HepG2 (cell line): ENCODE data around the gene ITGB6. TPM values are rescaled to one million over a fixed set of nuclear protein-coding genes. Genes with fewer than 3 reads are reported as not detected.
"Not testable (repeated sequence)": the region's sequence is repeated elsewhere in the genome, so short reads cannot be mapped to it uniquely, and the experiment has no call there.

Source experiments
- ATAC-seq: fragments of 200-7000 bp; cut with Tn5 transposase; 3 replicates; pipeline ENCODE4 v1.9.1; 2020; ENCODE audit warnings: mild to moderate bottlenecking, moderate library complexity
- BruUV-seq: library from RNA; stranded (reverse); fragments of 400-500 nt; replicated peaks from 2 replicates; lab custom pipeline; 2021; lab: Mats Ljungman, UMichigan
- CTCF ChIA-PET: fragments of 300-600 bp; formaldehyde crosslinking; extraction: SDS; loops from one replicate; lab custom pipeline; 2021; ENCODE audit warnings: low total read pairs, inconsistent platforms, low intra/inter-chr PET ratio; lab: Yijun Ruan, JAX
- POLR2A ChIA-PET: fragments of 350-600 bp; sonication (Branson Sonifier 250); formaldehyde crosslinking; loops from one replicate; lab custom pipeline; 2020; ENCODE audit warnings: antibody characterized with exemption, inconsistent platforms; lab: Yijun Ruan, JAX
- DNase-seq: peaks from one replicate; pipeline ENCODE4 v3.0.0-alpha.2; 2015; ENCODE audit warnings: low spot score
- FAIRE-seq: peaks from 3 replicates; lab custom pipeline; 2011; peaks lifted over from hg19 to GRCh38; lab: Jason Lieb, UNC
- H2AFZ ChIP-seq: one replicate; pipeline ENCODE4 v1.6.1; 2011; ENCODE audit warnings: low read length, inconsistent platforms
- H3K27ac ChIP-seq: fragments of 300-600 bp; 3 replicates; pipeline ENCODE4 v1.8.0; 2011; ENCODE audit warnings: mixed run types, mild to moderate bottlenecking, mixed read lengths, low read length, inconsistent platforms; ENCODE audit not compliant: insufficient read depth; ENCODE audit errors: extremely low read length
- H3K27me3 ChIP-seq, 2 experiments: fragments of 200-600 bp in 1 of 2; 2 replicates in 1 of 2; 3 replicates in 1 of 2; pipeline versions ENCODE4 v1.6.0 to v1.8.0; 2011; ENCODE audit warnings: low read length in 2 of 2, mild to moderate bottlenecking in 2 of 2, moderate library complexity in 2 of 2, inconsistent platforms in 1 of 2; ENCODE audit not compliant: insufficient read depth in 2 of 2, control insufficient read depth in 1 of 2
- H3K36me3 ChIP-seq, 2 experiments: fragments of 200-600 bp in 1 of 2; replicated peaks in 1 of 2; 2 replicates in 1 of 2; 3 replicates in 1 of 2; pipeline versions ENCODE4 v1.5.1 to v1.8.0; 2011; ENCODE audit warnings: low read length in 2 of 2, inconsistent platforms in 1 of 2; ENCODE audit not compliant: insufficient read depth in 2 of 2, control insufficient read depth in 1 of 2
- H3K4me1 ChIP-seq: 2 replicates; pipeline ENCODE4 v1.5.1; 2012; ENCODE audit warnings: low read length, inconsistent platforms; ENCODE audit not compliant: insufficient read depth
- H3K4me2 ChIP-seq: 2 replicates; pipeline ENCODE4 v1.6.0; 2011; ENCODE audit warnings: low read depth, low read length, inconsistent platforms
- H3K4me3 ChIP-seq, 3 experiments: fragments of 200-600 bp in 1 of 3; sonication (generic), shearing (Covaris generic) in 1 of 3; replicated peaks in 1 of 3; 2 replicates each; pipeline ENCODE4 v1.5.1; 2011 to 2016; ENCODE audit warnings: low read length in 3 of 3, inconsistent platforms in 2 of 3, low read depth in 2 of 3, mild to moderate bottlenecking in 2 of 3, control low read depth in 1 of 3, mixed read lengths in 1 of 3; ENCODE audit not compliant: insufficient read depth in 1 of 3
- H3K79me2 ChIP-seq: one replicate; pipeline ENCODE4 v1.6.1; 2011; ENCODE audit warnings: low read length, inconsistent platforms; ENCODE audit not compliant: insufficient read depth
- H3K9ac ChIP-seq: 2 replicates; pipeline ENCODE4 v1.6.0; 2011; ENCODE audit warnings: mild to moderate bottlenecking, low read depth, low read length, inconsistent platforms; ENCODE audit not compliant: insufficient read depth
- H3K9me3 ChIP-seq: 2 replicates; pipeline ENCODE4 v1.5.1; 2012; ENCODE audit warnings: mild to moderate bottlenecking, low read length
- H4K20me1 ChIP-seq: 2 replicates; pipeline ENCODE4 v1.6.0; 2011; ENCODE audit warnings: inconsistent platforms, mild to moderate bottlenecking, low read length, moderate library complexity; ENCODE audit not compliant: insufficient read depth
- ETV5 ChIP-seq: IDR thresholded peaks from 2 replicates; pipeline ENCODE4 v1.6.1; 2018; ENCODE audit warnings: missing biosample characterization, missing genetic modification reagents, inconsistent platforms, borderline replicate concordance
- FOXA3 ChIP-seq: IDR thresholded peaks from 2 replicates; pipeline ENCODE4 v1.6.1; 2016; ENCODE audit warnings: missing genetic modification reagents, missing compliant biosample characterization
- HOXA5 ChIP-seq: sonication (generic); formaldehyde crosslinking; IDR thresholded peaks from 2 replicates; pipeline ENCODE4 v1.4.0; 2020; ENCODE audit warnings: missing genetic modification reagents
- POGZ ChIP-seq: sonication (generic); formaldehyde crosslinking; IDR thresholded peaks from 2 replicates; pipeline ENCODE4 v1.4.0; 2020; ENCODE audit warnings: mild to moderate bottlenecking, missing genetic modification reagents
- SKI ChIP-seq: fragments of 450-650 bp; IDR thresholded peaks from one replicate; pipeline ENCODE4 v1.6.1; 2018; ENCODE audit warnings: mild to moderate bottlenecking; ENCODE audit not compliant: partially characterized antibody
- TEAD3 ChIP-seq: optimal IDR thresholded peaks from 2 replicates; pipeline ENCODE3; 2016; ENCODE audit warnings: borderline replicate concordance
- ZBTB7B ChIP-seq: sonication (generic); formaldehyde crosslinking; IDR thresholded peaks from 2 replicates; pipeline ENCODE4 v1.4.0; 2020; ENCODE audit warnings: missing genetic modification reagents
- ZFP90 ChIP-seq: sonication (generic); formaldehyde crosslinking; IDR thresholded peaks from 2 replicates; pipeline ENCODE4 v1.8.0; 2022; ENCODE audit warnings: missing genetic modification reagents, mild to moderate bottlenecking, inconsistent platforms, borderline replicate concordance
- ZNF124 ChIP-seq: sonication (generic); formaldehyde crosslinking; IDR thresholded peaks from 2 replicates; pipeline ENCODE4 v1.4.0; 2020; ENCODE audit warnings: missing genetic modification reagents
- WGBS: methylation state at CpG from one replicate; pipeline ENCODE4 v1.1.6; 2017; ENCODE audit warnings: low lambda C conversion rate; 5-methylcytosine and 5-hydroxymethylcytosine counted together
- in situ Hi-C: cut with HindIII; loops from 2 replicates; pipeline ENCODE4 v1.10.0; 2017; ENCODE audit warnings: low pct_unique_long_range_greater_than_20kb; ENCODE audit not compliant: extremely low pct_ligation_motif_present
- intact Hi-C: fragments of 100-400 bp; cut with micrococcal nuclease; formaldehyde crosslinking; loops from one replicate; pipeline ENCODE4 v1.10.0; 2022; ENCODE audit not compliant: unreplicated experiment
- polyA plus RNA-seq, 8 experiments: library from polyadenylated mRNA; depleted of rRNA in 3 of 8; stranded (reverse) in 7 of 8; unstranded in 1 of 8; fragments of >200 nt; fragmentation: Illumina TruSeq in 4 of 8; extraction: Trizol in 4 of 8; gene quantifications; 2 replicates each; pipeline versions ENCODE4 v1.2.1 to v1.2.3, GENCODE V29; 2011 to 2016; ENCODE audit warnings: low read depth in 4 of 8, missing spikeins in 1 of 8, mixed read lengths in 1 of 8; ENCODE audit not compliant: insufficient read depth in 1 of 8
- total RNA-seq, 5 experiments: library from RNA; depleted of rRNA; stranded (reverse); fragments of >200 nt; fragmentation: Illumina TruSeq; extraction: Trizol; gene quantifications; 2 replicates each; pipeline ENCODE4 v1.2.3, GENCODE V29; 2016; ENCODE audit warnings: low read depth in 1 of 5
- TF ChIP-seq, protein P1 (sequence below): sonication (generic); formaldehyde crosslinking; IDR thresholded peaks from 2 replicates; pipeline ENCODE4 v1.4.0; 2020; ENCODE audit warnings: missing genetic modification reagents, borderline replicate concordance
- TF ChIP-seq, protein P2 (sequence below): sonication (generic); formaldehyde crosslinking; IDR thresholded peaks from 2 replicates; pipeline ENCODE4 v1.5.1; 2020; ENCODE audit warnings: mild to moderate bottlenecking, missing genetic modification reagents, moderate library complexity
- TF ChIP-seq, protein P3 (sequence below): sonication (generic); formaldehyde crosslinking; IDR thresholded peaks from 2 replicates; pipeline ENCODE4 v1.8.0; 2022; ENCODE audit warnings: mild to moderate bottlenecking, missing genetic modification reagents
- TF ChIP-seq, protein P4 (sequence below): IDR thresholded peaks from 2 replicates; pipeline ENCODE4 v1.6.1; 2016; ENCODE audit warnings: low read depth, control low read depth

ITGB6 gene
- total and polyA plus RNA-seq, 2 of the 13 experiments (the other 11 are each of a cell fraction or from before 2014, with no cell fraction given) = not detected

DNA sequence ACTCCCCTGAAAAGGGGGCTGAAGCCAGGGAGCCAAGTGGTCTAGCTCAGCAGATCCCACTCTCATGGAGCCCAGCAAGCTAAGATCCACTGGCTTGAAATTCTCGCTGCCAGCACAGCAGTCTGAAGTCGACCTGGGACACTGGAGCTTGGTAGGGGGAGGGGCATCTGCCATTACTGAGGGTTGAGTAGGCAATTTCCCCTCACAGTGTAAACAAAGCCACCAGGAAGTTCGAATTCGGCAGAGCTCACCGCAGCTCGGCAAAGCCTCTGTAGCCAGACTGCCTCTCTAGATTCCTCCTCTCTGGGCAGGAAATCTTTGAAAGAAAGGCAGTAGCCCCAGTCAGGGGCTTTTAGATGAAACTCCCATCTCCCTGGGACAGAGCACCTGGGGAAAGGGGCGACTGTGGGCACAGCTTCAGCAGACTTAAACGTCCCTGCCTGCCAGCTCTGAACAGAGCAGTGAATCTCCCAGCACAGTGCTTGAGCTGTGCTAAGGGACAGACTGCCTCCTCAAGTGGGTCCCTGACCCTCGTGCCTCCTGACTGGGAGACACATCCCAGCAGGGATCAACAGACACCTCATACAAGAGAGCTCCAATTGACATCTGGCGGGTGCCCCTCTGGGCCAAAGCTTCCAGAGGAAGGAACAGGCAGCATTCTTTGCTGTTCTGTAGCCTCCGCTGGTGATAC is 18.8 kb downstream of the ITGB6 start:
- H4K20me1 ChIP-seq, BruUV-seq, H3K27ac ChIP-seq, intact Hi-C loops, in situ Hi-C loops, H3K79me2 ChIP-seq, H3K9me3 ChIP-seq, POLR2A ChIA-PET, CTCF ChIA-PET, H3K36me3 ChIP-seq: not testable (repeated sequence)
- H2AFZ ChIP-seq = peak overlapping the region; percentile 34
- H3K4me1 ChIP-seq = peaks cover 15% of the 10 kb centered on the region
- 0 out of 5 replicates have a peak, but pooled peaks cover 0 to 11% of the 10 kb centered on the region in 2 experiments for H3K27me3 ChIP-seq
- H3K4me3 ChIP-seq = peak overlapping the region; percentile 35 to 63 (median 48)
- H3K4me2 ChIP-seq = peak overlapping the region; percentile 84
- FAIRE-seq (peak; percentile 64), DNase-seq (peak; percentile 67), ATAC-seq (peak; percentile 91)
- 27% methylated on average over 7 of the region's 11 CpGs for WGBS
- peak overlapping the region; percentile 44; the same call in 1 of the 2 replicates for H3K9ac ChIP-seq
- TF ChIP-seq ETV5 (peak; percentile 25), FOXA3 (CRISPR knock-in tag) (peak; percentile 83), ZNF124 (CRISPR knock-in tag) (0 out of 2 replicates have a peak, but pooled peaks have one; percentile 33), ZBTB7B (0 out of 2 replicates have a peak, but pooled peaks have one; percentile 30), TEAD3 (CRISPR knock-in tag) (peak; percentile 21), SKI (peak; percentile 14), ZFP90 (CRISPR knock-in tag) (peak; percentile 75), POGZ (CRISPR knock-in tag) (peak; percentile 14; the same call in 1 of the 2 replicates), HOXA5 (CRISPR knock-in tag) (0 out of 2 replicates have a peak, but pooled peaks have one; percentile 32)
- TF ChIP-seq, protein P1, sequence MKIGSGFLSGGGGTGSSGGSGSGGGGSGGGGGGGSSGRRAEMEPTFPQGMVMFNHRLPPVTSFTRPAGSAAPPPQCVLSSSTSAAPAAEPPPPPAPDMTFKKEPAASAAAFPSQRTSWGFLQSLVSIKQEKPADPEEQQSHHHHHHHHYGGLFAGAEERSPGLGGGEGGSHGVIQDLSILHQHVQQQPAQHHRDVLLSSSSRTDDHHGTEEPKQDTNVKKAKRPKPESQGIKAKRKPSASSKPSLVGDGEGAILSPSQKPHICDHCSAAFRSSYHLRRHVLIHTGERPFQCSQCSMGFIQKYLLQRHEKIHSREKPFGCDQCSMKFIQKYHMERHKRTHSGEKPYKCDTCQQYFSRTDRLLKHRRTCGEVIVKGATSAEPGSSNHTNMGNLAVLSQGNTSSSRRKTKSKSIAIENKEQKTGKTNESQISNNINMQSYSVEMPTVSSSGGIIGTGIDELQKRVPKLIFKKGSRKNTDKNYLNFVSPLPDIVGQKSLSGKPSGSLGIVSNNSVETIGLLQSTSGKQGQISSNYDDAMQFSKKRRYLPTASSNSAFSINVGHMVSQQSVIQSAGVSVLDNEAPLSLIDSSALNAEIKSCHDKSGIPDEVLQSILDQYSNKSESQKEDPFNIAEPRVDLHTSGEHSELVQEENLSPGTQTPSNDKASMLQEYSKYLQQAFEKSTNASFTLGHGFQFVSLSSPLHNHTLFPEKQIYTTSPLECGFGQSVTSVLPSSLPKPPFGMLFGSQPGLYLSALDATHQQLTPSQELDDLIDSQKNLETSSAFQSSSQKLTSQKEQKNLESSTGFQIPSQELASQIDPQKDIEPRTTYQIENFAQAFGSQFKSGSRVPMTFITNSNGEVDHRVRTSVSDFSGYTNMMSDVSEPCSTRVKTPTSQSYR (CRISPR knock-in tag) = peak; percentile 87; the same call in 1 of the 2 replicates
- TF ChIP-seq, protein P2, sequence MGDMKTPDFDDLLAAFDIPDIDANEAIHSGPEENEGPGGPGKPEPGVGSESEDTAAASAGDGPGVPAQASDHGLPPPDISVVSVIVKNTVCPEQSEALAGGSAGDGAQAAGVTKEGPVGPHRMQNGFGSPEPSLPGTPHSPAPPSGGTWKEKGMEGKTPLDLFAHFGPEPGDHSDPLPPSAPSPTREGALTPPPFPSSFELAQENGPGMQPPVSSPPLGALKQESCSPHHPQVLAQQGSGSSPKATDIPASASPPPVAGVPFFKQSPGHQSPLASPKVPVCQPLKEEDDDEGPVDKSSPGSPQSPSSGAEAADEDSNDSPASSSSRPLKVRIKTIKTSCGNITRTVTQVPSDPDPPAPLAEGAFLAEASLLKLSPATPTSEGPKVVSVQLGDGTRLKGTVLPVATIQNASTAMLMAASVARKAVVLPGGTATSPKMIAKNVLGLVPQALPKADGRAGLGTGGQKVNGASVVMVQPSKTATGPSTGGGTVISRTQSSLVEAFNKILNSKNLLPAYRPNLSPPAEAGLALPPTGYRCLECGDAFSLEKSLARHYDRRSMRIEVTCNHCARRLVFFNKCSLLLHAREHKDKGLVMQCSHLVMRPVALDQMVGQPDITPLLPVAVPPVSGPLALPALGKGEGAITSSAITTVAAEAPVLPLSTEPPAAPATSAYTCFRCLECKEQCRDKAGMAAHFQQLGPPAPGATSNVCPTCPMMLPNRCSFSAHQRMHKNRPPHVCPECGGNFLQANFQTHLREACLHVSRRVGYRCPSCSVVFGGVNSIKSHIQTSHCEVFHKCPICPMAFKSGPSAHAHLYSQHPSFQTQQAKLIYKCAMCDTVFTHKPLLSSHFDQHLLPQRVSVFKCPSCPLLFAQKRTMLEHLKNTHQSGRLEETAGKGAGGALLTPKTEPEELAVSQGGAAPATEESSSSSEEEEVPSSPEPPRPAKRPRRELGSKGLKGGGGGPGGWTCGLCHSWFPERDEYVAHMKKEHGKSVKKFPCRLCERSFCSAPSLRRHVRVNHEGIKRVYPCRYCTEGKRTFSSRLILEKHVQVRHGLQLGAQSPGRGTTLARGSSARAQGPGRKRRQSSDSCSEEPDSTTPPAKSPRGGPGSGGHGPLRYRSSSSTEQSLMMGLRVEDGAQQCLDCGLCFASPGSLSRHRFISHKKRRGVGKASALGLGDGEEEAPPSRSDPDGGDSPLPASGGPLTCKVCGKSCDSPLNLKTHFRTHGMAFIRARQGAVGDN (CRISPR knock-in tag) = peak; percentile 28; the same call in 1 of the 2 replicates
- TF ChIP-seq, protein P3, sequence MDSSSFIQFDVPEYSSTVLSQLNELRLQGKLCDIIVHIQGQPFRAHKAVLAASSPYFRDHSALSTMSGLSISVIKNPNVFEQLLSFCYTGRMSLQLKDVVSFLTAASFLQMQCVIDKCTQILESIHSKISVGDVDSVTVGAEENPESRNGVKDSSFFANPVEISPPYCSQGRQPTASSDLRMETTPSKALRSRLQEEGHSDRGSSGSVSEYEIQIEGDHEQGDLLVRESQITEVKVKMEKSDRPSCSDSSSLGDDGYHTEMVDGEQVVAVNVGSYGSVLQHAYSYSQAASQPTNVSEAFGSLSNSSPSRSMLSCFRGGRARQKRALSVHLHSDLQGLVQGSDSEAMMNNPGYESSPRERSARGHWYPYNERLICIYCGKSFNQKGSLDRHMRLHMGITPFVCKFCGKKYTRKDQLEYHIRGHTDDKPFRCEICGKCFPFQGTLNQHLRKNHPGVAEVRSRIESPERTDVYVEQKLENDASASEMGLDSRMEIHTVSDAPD (CRISPR knock-in tag) = peak; percentile 81
- TF ChIP-seq, protein P4, sequence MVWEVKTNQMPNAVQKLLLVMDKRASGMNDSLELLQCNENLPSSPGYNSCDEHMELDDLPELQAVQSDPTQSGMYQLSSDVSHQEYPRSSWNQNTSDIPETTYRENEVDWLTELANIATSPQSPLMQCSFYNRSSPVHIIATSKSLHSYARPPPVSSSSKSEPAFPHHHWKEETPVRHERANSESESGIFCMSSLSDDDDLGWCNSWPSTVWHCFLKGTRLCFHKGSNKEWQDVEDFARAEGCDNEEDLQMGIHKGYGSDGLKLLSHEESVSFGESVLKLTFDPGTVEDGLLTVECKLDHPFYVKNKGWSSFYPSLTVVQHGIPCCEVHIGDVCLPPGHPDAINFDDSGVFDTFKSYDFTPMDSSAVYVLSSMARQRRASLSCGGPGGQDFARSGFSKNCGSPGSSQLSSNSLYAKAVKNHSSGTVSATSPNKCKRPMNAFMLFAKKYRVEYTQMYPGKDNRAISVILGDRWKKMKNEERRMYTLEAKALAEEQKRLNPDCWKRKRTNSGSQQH = peak; percentile 40; the same call in 1 of the 2 replicates
